Right lobe of liver (tissue), 6 donors: ENCODE data around the gene CANX. TPM values are rescaled to one million over a fixed set of nuclear protein-coding genes. Genes with fewer than 3 reads are reported as not detected.
A peak's percentile ranks its signal among the peaks of the same experiment; 100 is the strongest.

Experiments used
- ATAC-seq, 4 donors: fragments of 200-7000 bp; cut with Tn5 transposase; one replicate each; pipeline ENCODE4 v1.9.1; 2020; ENCODE audit warnings: mild to moderate bottlenecking in 4 of 4, moderate library complexity in 4 of 4
- DNase-seq, 3 donors: peaks; one replicate each; pipeline ENCODE4 v3.0.0-alpha.2; 2020
- H3K27ac ChIP-seq, 3 donors: fragments of 200-600 bp; one replicate each; pipeline ENCODE4 v1.8.0; 2022
- H3K27me3 ChIP-seq, 2 donors: fragments of 200-600 bp; one replicate each; pipeline ENCODE4 v1.8.0; 2022
- H3K36me3 ChIP-seq, 4 donors: fragments of 200-600 bp; sonication (generic) in 1 of 4; one replicate each; pipeline versions ENCODE4 v1.5.1 to v1.8.0; 2017 to 2022; ENCODE audit warnings: control low read depth in 1 of 4
- H3K4me1 ChIP-seq, 4 donors: fragments of 200-600 bp; sonication (generic) in 1 of 4; one replicate each; pipeline versions ENCODE4 v1.5.1 to v1.8.0; 2017 to 2022; ENCODE audit warnings: control low read depth in 1 of 4
- H3K4me3 ChIP-seq, 3 donors: fragments of 200-600 bp; one replicate each; pipeline ENCODE4 v1.8.0; 2022
- H3K9me3 ChIP-seq, 4 donors: fragments of 200-600 bp; sonication (generic) in 1 of 4; one replicate each; pipeline versions ENCODE4 v1.5.1 to v1.8.0; 2017 to 2022; ENCODE audit warnings: control low read depth in 1 of 4
- POLR2A ChIP-seq: fragments of 450-650 bp; IDR thresholded peaks from one replicate; pipeline ENCODE4 v1.6.1; 2017; ENCODE audit warnings: antibody characterized with exemption, mild to moderate bottlenecking
- WGBS: methylation state at CpG from one replicate; pipeline ENCODE4 v1.1.6; 2018; ENCODE audit warnings: low coverage, low lambda C conversion rate; ENCODE audit not compliant: insufficient coverage; ENCODE audit errors: missing lambda C conversion rate; 5-methylcytosine and 5-hydroxymethylcytosine counted together
- intact Hi-C, 2 donors: fragments of 100-400 bp; cut with DNase I; formaldehyde crosslinking; loops; one replicate each; pipeline versions ENCODE4 v1.11.2 to v1.14.1; 2022
- total RNA-seq, 6 experiments: library from RNA; depleted of rRNA in 2 of 6; stranded (reverse); fragments of >200 nt in 2 of 6; fragmentation: NEBNext Ultra II Directional in 3 of 6; extraction: Animal tissue kit (Norgen Biotek cat#: 25700) in 3 of 6; gene quantifications; one replicate each; pipeline versions ENCODE4 v1.1.0 to v1.2.4, GENCODE V29; 2016 to 2023
- TF ChIP-seq, protein P1 (sequence below), 4 donors: fragments of 200-600 bp in 3 of 4; fragments of 450-650 bp in 1 of 4; IDR thresholded peaks; one replicate each; pipeline versions ENCODE4 v1.5.1 to v1.8.0; 2016 to 2022; ENCODE audit warnings: antibody characterized with exemption in 4 of 4, mild to moderate bottlenecking in 2 of 4
- donor health status: DM: no; HTN: yes; CAD: no.
- donor health status: DM: no; HTN: no; CAD: no.
- donor health status: DM: no; HTN: no; CAD: no.
- donor health status: DM: no; HTN: yes; CAD: no.
- donor health status: DM: no; HTN: yes; CAD: no.

The CANX gene
- total RNA-seq, 6 experiments from 2014 or later: 363 to 606 (median 456) TPM

DNA sequence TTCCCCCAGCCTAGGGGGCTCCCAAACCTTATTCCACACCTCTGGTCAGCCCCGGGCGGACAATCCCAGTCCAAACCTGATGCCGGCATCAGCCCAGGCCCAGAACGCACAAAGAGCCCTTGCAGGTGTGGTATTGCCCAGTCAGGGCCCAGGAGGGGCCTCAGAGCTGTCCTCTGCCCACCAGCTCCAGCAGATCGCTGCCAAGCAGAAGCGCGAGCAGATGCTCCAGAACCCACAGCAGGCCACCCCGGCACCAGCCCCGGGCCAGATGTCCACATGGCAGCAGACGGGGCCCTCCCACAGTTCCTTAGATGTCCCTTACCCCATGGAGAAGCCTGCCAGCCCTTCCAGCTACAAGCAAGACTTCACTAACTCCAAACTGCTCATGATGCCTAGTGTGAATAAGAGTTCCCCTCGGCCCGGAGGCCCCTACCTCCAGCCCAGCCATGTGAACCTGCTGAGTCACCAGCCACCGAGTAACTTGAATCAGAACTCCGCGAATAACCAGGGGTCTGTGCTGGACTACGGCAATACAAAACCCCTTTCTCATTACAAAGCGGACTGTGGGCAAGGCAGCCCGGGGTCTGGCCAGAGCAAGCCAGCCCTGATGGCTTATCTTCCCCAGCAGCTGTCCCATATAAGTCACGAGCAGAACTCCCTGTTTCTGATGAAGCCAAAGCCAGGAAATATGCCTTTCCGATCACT is 67.4 kb downstream of the CANX start:
- H3K27ac ChIP-seq: peak overlapping the region; percentile 36 to 61 (median 53)

DNA sequence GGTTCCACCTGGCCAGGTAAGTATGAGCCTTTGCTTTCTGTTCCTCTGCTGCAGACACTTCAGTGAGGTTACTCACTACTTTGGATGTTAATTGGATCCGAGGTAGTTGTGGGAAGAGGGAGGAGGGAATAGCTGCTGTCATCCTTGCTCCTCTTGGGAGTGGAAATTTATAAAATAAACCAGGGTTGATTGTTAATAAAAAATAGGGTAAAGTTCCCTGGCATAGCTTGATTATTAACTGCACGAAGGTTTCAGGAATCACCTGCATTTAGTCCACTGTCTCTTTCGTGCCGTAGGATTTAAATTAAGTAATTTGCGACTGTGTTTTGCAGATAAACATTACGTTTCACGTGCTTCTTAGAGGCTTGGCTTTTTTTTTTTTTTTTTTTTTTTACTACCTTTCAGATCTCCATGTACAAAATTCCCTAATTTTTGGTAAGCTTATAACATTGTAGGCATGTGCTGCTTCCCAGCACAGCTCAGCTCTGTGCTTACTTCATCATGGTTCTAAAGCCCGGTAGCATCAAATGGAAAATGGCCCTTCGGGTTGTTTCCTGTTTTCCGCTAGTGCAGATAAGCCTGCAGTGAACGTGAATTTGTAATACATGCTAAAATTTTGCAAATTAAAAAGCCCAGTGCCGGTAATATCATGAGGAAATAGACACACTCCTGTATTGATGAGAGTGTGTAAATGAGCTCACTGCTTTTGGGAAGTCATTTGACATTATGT is 68.1 kb downstream of the CANX start:
- Histone ChIP-seq H3K4me1 (peaks cover 0 to 50% (median 26%) of the 10 kb centered on the region in 4 donors), H3K27ac (peak overlapping the region; percentile 36 to 61 (median 53)), H3K27me3 (no peaks in the 10 kb centered on the region), H3K36me3 (peaks cover 0 to 44% (median 13%) of the 10 kb centered on the region in 4 donors), H3K4me3 (peak overlapping the region in 1 of 3 donors; percentile 15), H3K9me3 (no peaks in the 10 kb centered on the region)
- ATAC-seq: peak; percentile 12 to 62 (median 33)
- no peak for DNase-seq
- TF ChIP-seq POLR2A: no peak
- TF ChIP-seq, protein P1, sequence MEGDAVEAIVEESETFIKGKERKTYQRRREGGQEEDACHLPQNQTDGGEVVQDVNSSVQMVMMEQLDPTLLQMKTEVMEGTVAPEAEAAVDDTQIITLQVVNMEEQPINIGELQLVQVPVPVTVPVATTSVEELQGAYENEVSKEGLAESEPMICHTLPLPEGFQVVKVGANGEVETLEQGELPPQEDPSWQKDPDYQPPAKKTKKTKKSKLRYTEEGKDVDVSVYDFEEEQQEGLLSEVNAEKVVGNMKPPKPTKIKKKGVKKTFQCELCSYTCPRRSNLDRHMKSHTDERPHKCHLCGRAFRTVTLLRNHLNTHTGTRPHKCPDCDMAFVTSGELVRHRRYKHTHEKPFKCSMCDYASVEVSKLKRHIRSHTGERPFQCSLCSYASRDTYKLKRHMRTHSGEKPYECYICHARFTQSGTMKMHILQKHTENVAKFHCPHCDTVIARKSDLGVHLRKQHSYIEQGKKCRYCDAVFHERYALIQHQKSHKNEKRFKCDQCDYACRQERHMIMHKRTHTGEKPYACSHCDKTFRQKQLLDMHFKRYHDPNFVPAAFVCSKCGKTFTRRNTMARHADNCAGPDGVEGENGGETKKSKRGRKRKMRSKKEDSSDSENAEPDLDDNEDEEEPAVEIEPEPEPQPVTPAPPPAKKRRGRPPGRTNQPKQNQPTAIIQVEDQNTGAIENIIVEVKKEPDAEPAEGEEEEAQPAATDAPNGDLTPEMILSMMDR (IDR thresholded peaks at IDR 0.05): no peak
- 21% methylated on average over 12 of the region's 12 CpGs for WGBS
- intact Hi-C loops: no loop called here

More for the DNA sequence above, 67.4 kb downstream of the CANX start:
- Histone ChIP-seq H3K9me3 (no peaks in the 10 kb centered on the region), H3K4me1 (peaks cover 0 to 57% (median 28%) of the 10 kb centered on the region in 4 donors), H3K27me3 (no peaks in the 10 kb centered on the region), H3K4me3 (peak overlapping the region in 1 of 3 donors; percentile 15), H3K36me3 (peaks cover 0 to 37% (median 8%) of the 10 kb centered on the region in 4 donors)
- WGBS: 31% methylated on average over 2 of the region's 20 CpGs
- DNase-seq (no peak), ATAC-seq (peak in 3 of 4 donors; percentile 3 to 31 (median 4))
- TF ChIP-seq, protein P1 (IDR thresholded peaks at IDR 0.05): no peak
- intact Hi-C loops: no loop called here

DNA sequence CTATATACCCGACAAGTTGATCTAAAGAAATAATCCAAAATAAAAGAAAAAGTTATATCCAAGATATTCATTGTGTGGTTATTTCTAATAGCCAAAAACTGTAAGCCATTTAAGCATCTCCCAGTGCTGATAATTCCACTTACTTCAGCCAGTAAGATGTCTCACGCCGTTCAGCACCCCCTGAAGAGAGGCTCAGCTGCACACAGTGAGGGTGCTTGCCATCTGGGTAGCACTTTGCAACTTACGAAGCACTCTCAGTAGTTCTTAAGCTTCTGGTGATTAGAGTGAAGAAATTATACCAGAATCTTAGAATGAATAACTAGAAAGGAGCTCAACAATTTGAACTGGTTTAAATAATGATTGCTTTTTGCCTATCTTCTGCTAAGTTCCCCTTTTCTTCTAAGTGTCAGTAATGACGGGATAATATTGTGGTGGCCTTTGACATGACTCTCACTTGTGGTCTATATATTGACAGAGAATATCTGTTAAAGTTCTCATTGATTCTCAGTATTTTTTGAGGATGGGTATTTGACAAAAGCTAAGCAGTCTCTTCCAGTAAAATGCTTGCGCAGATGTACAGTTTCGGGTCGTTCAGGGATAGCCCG is 68.8 kb downstream of the CANX start:
- no peak for TF ChIP-seq POLR2A
- TF ChIP-seq, protein P1 (IDR thresholded peaks at IDR 0.05): no peak
- Histone ChIP-seq H3K27ac (peak overlapping the region in 1 of 3 donors; percentile 61), H3K27me3 (no peaks in the 10 kb centered on the region), H3K4me3 (no peak overlapping the region), H3K36me3 (peaks cover 0 to 51% (median 17%) of the 10 kb centered on the region in 4 donors), H3K4me1 (peaks cover 0 to 43% (median 20%) of the 10 kb centered on the region in 4 donors), H3K9me3 (no peaks in the 10 kb centered on the region)
- ATAC-seq (no peak), DNase-seq (no peak)
- intact Hi-C loops: no loop called here
- 84% methylated on average over 8 of the region's 9 CpGs for WGBS

DNA sequence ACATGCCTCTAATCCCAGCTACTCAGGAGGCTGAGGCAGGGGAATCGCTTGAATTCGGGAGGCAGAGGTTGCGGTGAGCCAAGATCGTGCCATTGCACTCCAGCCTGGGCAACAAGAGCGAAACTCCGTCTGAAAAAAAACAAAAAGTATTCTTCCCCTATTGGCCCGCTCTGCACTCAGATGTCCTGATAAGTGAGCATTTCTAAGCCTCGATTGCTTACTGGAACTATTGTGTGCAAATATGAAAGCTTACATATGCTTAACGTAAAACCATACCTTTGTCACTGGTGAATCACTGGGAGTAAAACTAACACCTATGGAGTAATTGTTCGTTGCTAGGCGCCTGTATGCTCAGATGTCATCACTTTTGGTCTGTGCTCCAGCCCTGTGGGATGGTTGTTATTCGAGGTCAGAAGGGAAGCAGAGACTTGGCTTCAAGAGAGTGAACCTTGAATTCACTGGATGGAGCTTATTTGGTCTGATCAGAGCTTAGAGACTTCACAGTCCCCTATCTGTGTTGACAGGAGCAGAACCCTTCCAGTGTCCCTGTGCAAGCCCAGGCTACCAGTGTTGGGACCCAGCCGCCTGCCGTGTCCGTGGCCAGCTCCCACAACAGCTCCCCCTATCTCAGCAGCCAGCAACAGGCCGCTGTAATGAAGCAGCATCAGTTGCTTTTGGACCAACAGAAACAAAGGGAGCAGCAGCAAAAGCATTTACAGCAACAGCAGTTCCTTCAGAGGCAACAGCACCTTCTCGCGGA is 69.7 kb downstream of the CANX start:
- Histone ChIP-seq H3K36me3 (peaks cover 0 to 60% (median 17%) of the 10 kb centered on the region in 4 donors), H3K9me3 (no peaks in the 10 kb centered on the region), H3K27ac (no peak overlapping the region), H3K4me1 (peaks cover 0 to 34% (median 18%) of the 10 kb centered on the region in 4 donors), H3K27me3 (no peaks in the 10 kb centered on the region), H3K4me3 (no peak overlapping the region)
- TF ChIP-seq, protein P1 (IDR thresholded peaks at IDR 0.05): no peak
- no peak for TF ChIP-seq POLR2A
- no peak for DNase-seq
- no peak for ATAC-seq
- intact Hi-C loops: no loop called here
- 100% methylated on average over 1 of the region's 18 CpGs for WGBS
